Measurements from ENCODE around the gene STAT5B. TPM values are rescaled to one million over a fixed set of nuclear protein-coding genes. Genes with fewer than 3 reads are reported as not detected.
"Not testable (repeated sequence)": the region's sequence is repeated elsewhere in the genome, so short reads cannot be mapped to it uniquely, and the experiment has no call there.

The STAT5B gene
- total RNA-seq, 1 donor from 2014 or later: 49.2 TPM

DNA sequence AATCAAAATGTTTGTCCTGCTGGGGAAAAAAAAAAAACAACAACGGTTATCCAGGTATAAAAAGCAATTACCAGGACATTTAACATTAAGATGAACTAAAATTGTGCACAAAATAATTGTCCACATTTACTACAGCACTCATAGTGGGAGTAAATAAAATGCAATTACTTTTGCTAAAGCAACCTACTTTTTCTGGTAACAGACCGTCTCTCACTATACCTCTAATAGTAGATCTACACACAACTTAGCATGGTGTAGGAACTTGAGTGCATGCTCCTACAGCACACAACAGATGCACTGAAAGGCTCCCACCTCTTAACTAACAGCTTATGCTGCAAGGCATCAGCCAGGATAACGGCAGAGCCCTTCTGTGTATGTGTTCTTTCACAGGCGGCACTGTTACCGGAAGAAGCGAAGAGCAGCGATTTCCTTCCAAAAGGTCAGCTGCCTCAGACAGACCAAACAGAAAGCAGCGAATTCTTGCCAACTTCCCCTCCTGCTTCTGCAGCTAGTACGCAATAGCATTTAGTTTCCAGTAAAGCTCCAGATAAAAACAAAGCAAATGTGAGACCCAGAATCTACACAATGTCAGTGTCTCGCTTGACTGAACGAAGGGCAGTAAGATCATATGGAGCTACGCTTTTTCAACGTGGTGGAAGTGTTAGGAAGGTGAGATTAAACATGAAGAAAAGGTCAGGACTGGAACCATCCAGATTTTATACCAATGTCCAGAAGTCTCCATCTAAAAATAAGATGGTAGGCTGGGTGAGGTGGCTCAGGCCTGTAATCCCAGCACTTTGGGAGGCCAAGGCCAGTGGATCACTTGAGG lies 27.6 kb downstream of the STAT5B start:
- peak; percentile 8 for DNase-seq (ENCODE audit: low read depth, low spot score)
- Mint-ChIP-seq H3K4me1 (peaks cover 15% of the 10 kb centered on the region), H3K27ac (ENCODE audit: unreplicated experiment) (peak overlapping the region; percentile 21), H3K4me3 (no peak overlapping the region), H3K9me3 (no peaks in the 10 kb centered on the region), H3K36me3 (ENCODE audit: low read depth) (no peaks in the 10 kb centered on the region), H3K27me3 (ENCODE audit: low read depth) (no peaks in the 10 kb centered on the region)
- TF ChIP-seq, protein P1, sequence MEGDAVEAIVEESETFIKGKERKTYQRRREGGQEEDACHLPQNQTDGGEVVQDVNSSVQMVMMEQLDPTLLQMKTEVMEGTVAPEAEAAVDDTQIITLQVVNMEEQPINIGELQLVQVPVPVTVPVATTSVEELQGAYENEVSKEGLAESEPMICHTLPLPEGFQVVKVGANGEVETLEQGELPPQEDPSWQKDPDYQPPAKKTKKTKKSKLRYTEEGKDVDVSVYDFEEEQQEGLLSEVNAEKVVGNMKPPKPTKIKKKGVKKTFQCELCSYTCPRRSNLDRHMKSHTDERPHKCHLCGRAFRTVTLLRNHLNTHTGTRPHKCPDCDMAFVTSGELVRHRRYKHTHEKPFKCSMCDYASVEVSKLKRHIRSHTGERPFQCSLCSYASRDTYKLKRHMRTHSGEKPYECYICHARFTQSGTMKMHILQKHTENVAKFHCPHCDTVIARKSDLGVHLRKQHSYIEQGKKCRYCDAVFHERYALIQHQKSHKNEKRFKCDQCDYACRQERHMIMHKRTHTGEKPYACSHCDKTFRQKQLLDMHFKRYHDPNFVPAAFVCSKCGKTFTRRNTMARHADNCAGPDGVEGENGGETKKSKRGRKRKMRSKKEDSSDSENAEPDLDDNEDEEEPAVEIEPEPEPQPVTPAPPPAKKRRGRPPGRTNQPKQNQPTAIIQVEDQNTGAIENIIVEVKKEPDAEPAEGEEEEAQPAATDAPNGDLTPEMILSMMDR (conservative IDR thresholded peaks at IDR 0.05): no peak

DNA sequence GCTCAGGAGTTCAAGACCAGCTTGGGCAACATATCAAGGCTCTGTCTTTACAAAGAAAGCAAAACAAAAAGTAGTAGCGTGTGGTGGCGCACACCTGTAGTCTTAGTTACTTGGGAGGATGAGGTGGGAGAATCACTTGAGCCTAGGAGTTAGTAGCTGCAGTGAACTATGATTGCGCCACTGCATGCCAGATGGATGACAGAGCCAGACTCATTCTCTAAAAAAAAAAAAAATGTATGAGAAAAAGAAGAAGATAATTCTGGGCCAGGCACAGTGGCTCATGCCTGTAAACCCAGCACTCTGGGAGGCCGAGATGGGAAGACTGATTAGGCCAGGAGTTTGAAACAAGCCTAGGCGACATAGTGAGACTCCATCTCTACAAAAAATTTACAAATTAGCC lies 28.5 kb downstream of the STAT5B start:
- no peaks in the 10 kb centered on the region for H3K36me3 Mint-ChIP-seq (ENCODE audit: low read depth)
- no peak for DNase-seq (ENCODE audit: low read depth, low spot score)
- TF ChIP-seq, protein P1 (conservative IDR thresholded peaks at IDR 0.05): no peak
- no peak overlapping the region for H3K27ac Mint-ChIP-seq (ENCODE audit: unreplicated experiment)
- no peak overlapping the region for H3K4me3 Mint-ChIP-seq
- H3K27me3 Mint-ChIP-seq (ENCODE audit: low read depth): no peaks in the 10 kb centered on the region
- H3K4me1 Mint-ChIP-seq: peaks cover 19% of the 10 kb centered on the region
- H3K9me3 Mint-ChIP-seq: no peaks in the 10 kb centered on the region

DNA sequence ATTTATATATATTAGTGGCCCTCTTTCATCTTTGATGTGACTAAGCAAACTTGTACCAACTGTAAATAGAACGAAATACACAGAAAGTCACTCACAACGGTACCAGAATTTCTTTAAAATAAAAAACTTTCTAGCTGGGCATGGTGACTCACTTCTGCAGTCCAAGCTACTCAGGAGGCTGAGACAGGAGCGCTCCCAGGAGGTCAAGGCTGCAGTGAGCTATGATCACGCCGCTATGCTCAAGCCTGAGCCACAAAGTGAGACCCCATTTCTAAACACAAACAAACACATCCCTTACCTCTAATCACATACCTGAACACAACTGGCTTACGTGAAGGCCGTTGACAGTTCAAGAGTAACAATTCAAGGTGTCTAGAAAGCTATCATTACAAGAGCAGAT lies 29.7 kb downstream of the STAT5B start:
- no peaks in the 10 kb centered on the region for H3K36me3 Mint-ChIP-seq (ENCODE audit: low read depth)
- H3K4me3 Mint-ChIP-seq: no peak overlapping the region
- H3K4me1 Mint-ChIP-seq: peaks cover 31% of the 10 kb centered on the region
- no peaks in the 10 kb centered on the region for H3K9me3 Mint-ChIP-seq
- no peaks in the 10 kb centered on the region for H3K27me3 Mint-ChIP-seq (ENCODE audit: low read depth)
- TF ChIP-seq, protein P1 (conservative IDR thresholded peaks at IDR 0.05): no peak
- H3K27ac Mint-ChIP-seq (ENCODE audit: unreplicated experiment): peak overlapping the region; percentile 52
- DNase-seq (ENCODE audit: low read depth, low spot score): no peak

DNA sequence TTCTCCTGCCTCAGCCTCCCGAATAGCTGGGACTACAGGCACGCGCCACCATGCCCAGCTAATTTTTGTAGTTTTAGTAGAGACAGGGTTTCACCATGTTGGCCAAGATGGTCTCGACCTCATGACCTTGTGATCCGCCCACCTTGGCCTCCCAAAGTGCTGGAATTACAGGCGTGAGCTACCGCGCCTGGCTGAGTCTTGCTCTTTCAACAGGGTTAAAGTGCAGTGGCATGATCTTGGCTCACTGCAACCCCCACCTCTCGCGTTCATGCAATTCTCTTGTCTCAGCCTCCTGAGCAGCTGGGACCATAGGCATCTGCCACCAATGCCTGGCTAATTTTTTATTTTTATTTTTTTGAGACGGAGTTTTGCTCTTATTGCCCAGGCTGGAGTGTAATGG lies 31.0 kb downstream of the STAT5B start:
- not testable (repeated sequence) for H3K27me3 Mint-ChIP-seq (ENCODE audit: low read depth); H3K4me3 Mint-ChIP-seq; DNase-seq (ENCODE audit: low read depth, low spot score); H3K36me3 Mint-ChIP-seq (ENCODE audit: low read depth); H3K9me3 Mint-ChIP-seq; H3K27ac Mint-ChIP-seq (ENCODE audit: unreplicated experiment)
- peaks cover 37% of the 10 kb centered on the region for H3K4me1 Mint-ChIP-seq

DNA sequence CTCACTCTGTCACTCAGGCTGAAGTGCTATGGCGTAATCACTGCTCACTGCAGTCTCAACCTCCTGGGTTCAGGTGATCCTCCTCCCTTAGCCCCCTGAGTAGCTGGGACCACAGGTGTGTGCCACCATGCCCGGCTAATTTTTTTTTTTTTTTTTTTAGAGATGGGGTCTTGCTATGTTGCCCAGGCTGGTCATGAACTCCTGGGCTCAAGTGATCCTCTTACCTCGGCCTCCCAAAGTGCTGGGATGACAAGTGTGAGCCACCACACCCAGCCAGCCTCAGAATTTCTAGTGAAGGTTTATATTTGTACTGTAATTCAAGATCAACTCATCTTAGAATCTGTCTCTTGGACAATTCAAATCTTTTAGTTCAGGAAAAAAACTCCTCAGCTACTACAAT lies 32.1 kb downstream of the STAT5B start:
- not testable (repeated sequence) for H3K27ac Mint-ChIP-seq (ENCODE audit: unreplicated experiment); H3K27me3 Mint-ChIP-seq (ENCODE audit: low read depth); DNase-seq (ENCODE audit: low read depth, low spot score); H3K36me3 Mint-ChIP-seq (ENCODE audit: low read depth); H3K4me3 Mint-ChIP-seq; H3K9me3 Mint-ChIP-seq
- peaks cover 35% of the 10 kb centered on the region for H3K4me1 Mint-ChIP-seq

DNA sequence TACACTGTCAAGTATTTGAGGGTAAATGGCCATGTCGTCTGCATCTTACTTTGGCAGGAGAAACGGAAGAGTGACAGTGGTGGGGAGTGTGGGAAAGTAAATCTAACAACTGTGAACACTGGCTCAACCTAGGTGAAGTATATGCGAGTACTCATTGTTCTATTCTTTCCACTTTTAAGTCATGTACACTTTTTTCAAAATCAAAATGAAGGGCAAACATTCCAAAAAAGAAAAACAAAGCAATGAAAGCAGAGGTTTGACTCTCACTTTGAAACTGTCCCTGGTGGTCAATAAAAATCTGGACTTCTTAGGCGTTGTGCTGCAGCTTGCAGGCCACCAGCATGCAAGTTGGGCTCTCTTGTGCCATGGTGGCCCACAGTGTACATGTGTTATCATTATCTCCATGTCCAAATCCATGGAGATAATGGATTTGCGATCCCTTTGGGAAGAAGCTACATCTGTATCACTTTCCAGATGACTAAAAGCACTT lies 32.7 kb downstream of the STAT5B start:
- Mint-ChIP-seq H3K27me3 (ENCODE audit: low read depth) (no peaks in the 10 kb centered on the region), H3K4me1 (peaks cover 31% of the 10 kb centered on the region), H3K9me3 (no peaks in the 10 kb centered on the region), H3K27ac (ENCODE audit: unreplicated experiment) (no peak overlapping the region), H3K4me3 (no peak overlapping the region), H3K36me3 (ENCODE audit: low read depth) (no peaks in the 10 kb centered on the region)
- TF ChIP-seq, protein P1 (conservative IDR thresholded peaks at IDR 0.05): no peak
- DNase-seq (ENCODE audit: low read depth, low spot score): no peak

Data from neural crest cell (in vitro differentiated cells).